Peyer's patch (tissue), 4 donors: ENCODE results near the gene NKTR. TPM values are rescaled to one million over a fixed set of nuclear protein-coding genes. Genes with fewer than 3 reads are reported as not detected.

Experiments
- DNase-seq, 3 donors: peaks; one replicate each; pipeline ENCODE4 v3.0.0-alpha.2; 2017 to 2019
- H3K27ac ChIP-seq, 4 donors: fragments of 200-600 bp; sonication (generic); one replicate each; pipeline ENCODE4 v1.5.1; 2016 to 2019
- H3K27me3 ChIP-seq, 2 donors: fragments of 200-600 bp; sonication (generic); one replicate each; pipeline ENCODE4 v1.5.1; 2019
- H3K36me3 ChIP-seq, 3 donors: fragments of 200-600 bp; sonication (generic); one replicate each; pipeline ENCODE4 v1.5.1; 2016 to 2019
- H3K4me1 ChIP-seq, 4 donors: fragments of 200-600 bp; sonication (generic); one replicate each; pipeline ENCODE4 v1.5.1; 2016 to 2019
- H3K4me3 ChIP-seq, 4 donors: fragments of 200-600 bp; sonication (generic); 1 replicate in 3 of 4; 2 replicates in 1 of 4; pipeline ENCODE4 v1.5.1; 2016 to 2019; ENCODE audit warnings: mild to moderate bottlenecking in 1 of 4
- H3K9me3 ChIP-seq, 4 donors: fragments of 200-600 bp; sonication (generic); one replicate each; pipeline ENCODE4 v1.5.1; 2016 to 2019; ENCODE audit warnings: mild to moderate bottlenecking in 1 of 4
- CTCF ChIP-seq, 6 experiments: fragments of 450-650 bp in 4 of 6; fragments of 200-600 bp in 2 of 6; sonication (generic) in 1 of 6; IDR thresholded peaks; one replicate each; pipeline ENCODE4 v1.5.1; 2017 to 2019; ENCODE audit warnings: antibody characterized with exemption in 6 of 6, mild to moderate bottlenecking in 3 of 6, moderate library complexity in 1 of 6
- POLR2A ChIP-seq, 2 donors: fragments of 450-650 bp; IDR thresholded peaks; one replicate each; pipeline ENCODE4 v1.5.1; 2017; ENCODE audit warnings: antibody characterized with exemption in 2 of 2, mild to moderate bottlenecking in 2 of 2, moderate library complexity in 2 of 2
- total RNA-seq, 4 donors: library from RNA; depleted of rRNA; stranded (reverse); fragments of >200 nt; gene quantifications; one replicate each; pipeline ENCODE4 v1.1.0, GENCODE V29; 2016

NKTR gene
- total RNA-seq, 4 donors from 2014 or later: 118 to 386 (median 187) TPM

DNA sequence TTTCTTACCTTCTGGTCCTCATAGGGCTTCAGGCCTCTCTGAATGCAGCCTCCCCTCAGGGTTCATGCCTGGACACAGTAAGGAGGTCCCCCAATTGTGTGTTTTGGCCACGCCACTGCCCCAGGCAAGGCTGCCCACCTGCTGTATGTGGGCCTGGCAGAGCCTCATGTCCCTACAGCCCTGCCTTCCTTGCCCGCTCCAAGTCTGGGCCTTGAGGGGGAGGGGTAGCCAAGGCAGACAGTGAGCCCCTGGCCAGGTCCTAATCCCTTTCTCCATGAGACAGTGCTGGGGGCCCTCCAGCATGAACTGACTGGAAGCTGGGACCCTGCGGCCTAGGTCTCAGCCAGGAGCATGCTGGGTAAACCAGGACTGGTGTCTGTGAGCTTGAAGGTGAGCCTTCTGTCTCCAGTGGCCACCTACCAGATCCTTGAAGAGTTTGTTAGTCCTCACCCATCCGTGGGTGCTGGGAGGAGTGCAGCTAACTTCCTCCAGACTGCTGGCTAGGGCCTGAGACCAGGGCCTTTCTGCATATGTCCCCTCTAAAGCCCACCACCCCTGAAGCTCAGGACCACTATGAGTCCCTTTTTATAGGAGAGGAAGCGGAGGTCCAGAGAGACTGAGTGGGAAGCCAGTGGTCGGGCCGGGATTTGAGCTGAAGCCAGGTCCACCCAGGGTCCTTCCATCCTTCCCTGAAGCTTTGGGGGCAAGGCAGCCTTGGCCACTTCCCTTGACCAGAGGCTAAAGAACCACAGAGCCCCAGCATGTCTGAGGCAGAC lies 61.7 kb downstream of the NKTR start:
- TF ChIP-seq POLR2A (IDR thresholded peaks at IDR 0.05) (no peak), CTCF (IDR thresholded peaks at IDR 0.05) (no peak)
- no peaks in the 10 kb centered on the region for H3K4me1 ChIP-seq
- DNase-seq: no peak
- no peak overlapping the region for H3K27ac ChIP-seq
- no peaks in the 10 kb centered on the region for H3K27me3 ChIP-seq
- no peak overlapping the region for H3K4me3 ChIP-seq
- no peaks in the 10 kb centered on the region for H3K36me3 ChIP-seq
- no peaks in the 10 kb centered on the region for H3K9me3 ChIP-seq

DNA sequence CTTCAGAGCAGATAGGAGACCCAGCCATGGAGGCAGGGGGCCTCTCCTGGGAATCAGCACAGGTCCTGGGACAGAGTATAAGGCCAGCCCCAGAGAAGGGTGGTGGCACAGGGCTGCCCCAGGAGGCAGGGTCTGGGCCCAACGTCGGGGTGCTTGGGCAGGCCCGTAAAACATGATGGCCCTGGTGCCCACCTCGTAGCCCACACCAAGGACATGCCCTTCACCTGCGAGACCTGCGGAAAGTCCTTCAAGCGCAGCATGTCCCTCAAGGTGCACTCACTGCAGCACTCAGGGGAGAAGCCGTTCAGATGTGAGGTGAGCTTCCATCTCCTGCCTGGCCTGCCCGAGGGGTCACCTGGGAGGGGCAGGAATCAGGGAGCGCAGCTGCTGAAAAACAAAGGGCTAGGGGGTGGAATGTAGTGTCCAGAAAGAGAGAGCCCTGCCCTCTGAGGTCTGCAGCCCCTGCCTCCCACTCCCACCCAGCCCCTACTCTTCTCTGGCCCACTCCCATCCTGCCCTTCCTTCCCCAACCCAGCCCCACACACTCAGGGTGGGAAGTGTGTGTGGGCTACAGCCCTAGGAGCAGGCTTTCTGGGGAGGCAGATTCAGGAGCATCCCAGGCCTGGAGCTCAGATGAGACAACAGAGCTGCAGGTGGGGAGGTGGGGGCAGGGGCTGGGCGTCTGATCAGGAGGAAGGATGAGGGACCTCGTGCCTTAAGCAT lies 62.5 kb downstream of the NKTR start:
- Histone ChIP-seq H3K36me3 (no peaks in the 10 kb centered on the region), H3K4me1 (peaks cover 0 to 4% (median 0%) of the 10 kb centered on the region in 4 donors), H3K4me3 (no peak overlapping the region), H3K27me3 (no peaks in the 10 kb centered on the region), H3K27ac (no peak overlapping the region), H3K9me3 (no peaks in the 10 kb centered on the region)
- no peak for DNase-seq
- no peak for TF ChIP-seq POLR2A (IDR thresholded peaks at IDR 0.05)
- TF ChIP-seq CTCF (IDR thresholded peaks at IDR 0.05): no peak

DNA sequence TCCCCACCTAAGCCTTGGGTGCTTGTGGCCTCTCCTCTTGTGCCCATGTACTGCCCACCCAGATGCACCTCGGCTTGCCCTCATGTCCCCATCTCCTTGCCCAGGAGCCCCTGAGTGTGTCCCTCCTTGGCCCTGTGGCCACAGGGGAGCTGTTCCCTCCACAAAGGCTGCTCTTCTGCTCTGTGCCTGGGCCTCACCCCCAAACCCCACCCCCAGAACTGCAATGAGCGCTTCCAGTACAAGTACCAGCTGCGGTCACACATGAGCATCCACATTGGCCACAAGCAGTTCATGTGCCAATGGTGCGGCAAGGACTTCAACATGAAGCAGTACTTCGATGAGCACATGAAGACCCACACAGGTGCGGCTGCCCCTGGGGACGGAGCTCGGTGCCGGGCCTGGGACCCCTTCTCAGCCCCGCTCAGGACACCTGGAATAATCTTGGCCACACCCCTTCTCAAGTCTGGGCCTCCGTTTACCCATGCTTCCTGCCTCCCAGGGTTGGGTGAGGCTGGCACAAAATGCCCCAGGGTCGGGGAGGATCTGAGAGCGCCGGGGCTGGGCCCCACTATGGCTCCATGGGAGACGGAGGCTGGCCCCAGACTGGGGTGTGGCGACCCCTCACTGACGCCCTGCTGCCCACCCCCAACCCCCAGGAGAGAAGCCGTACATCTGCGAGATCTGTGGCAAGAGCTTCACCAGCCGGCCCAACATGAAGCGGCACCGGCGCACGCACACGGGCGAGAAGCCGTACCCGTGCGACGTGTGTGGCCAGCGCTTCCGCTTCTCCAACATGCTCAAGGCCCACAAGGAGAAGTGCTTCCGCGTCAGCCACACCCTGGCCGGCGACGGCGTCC lies 63.3 kb downstream of the NKTR start:
- Histone ChIP-seq H3K4me3 (peak overlapping the region in 1 of 4 donors; percentile 32), H3K9me3 (no peaks in the 10 kb centered on the region), H3K4me1 (peaks cover 0 to 4% (median 0%) of the 10 kb centered on the region in 4 donors), H3K27ac (peak overlapping the region in 1 of 4 donors; percentile 53), H3K36me3 (no peaks in the 10 kb centered on the region), H3K27me3 (no peaks in the 10 kb centered on the region)
- TF ChIP-seq CTCF (IDR thresholded peaks at IDR 0.05): no peak
- no peak for TF ChIP-seq POLR2A (IDR thresholded peaks at IDR 0.05)
- peak in 2 of 3 donors; percentile 65 to 73 for DNase-seq

DNA sequence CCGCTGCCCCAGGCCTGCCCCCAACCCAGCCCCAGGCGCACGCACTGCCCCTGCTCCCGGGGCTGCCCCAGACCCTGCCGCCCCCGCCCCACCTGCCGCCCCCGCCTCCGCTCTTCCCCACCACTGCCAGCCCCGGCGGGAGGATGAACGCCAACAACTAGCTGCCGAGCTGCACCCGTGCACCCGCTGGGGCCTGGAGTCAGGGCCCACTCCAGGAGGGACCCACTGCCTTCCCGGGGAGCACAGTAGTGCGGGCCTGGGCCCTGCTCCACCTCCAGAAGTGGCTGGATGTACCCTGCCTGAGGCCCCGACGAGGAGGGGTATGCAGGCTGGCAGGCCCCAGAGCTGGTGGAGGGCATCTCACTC lies 63.9 kb downstream of the NKTR start:
- H3K9me3 ChIP-seq: no peaks in the 10 kb centered on the region
- DNase-seq: peak in 1 of 3 donors; percentile 43
- no peaks in the 10 kb centered on the region for H3K36me3 ChIP-seq
- no peak for TF ChIP-seq CTCF (IDR thresholded peaks at IDR 0.05)
- no peak for TF ChIP-seq POLR2A (IDR thresholded peaks at IDR 0.05)
- H3K4me3 ChIP-seq: peak overlapping the region in 1 of 4 donors; percentile 32
- no peaks in the 10 kb centered on the region for H3K27me3 ChIP-seq
- H3K4me1 ChIP-seq: peaks cover 0 to 4% (median 0%) of the 10 kb centered on the region in 4 donors
- peak overlapping the region in 1 of 4 donors; percentile 53 for H3K27ac ChIP-seq

DNA sequence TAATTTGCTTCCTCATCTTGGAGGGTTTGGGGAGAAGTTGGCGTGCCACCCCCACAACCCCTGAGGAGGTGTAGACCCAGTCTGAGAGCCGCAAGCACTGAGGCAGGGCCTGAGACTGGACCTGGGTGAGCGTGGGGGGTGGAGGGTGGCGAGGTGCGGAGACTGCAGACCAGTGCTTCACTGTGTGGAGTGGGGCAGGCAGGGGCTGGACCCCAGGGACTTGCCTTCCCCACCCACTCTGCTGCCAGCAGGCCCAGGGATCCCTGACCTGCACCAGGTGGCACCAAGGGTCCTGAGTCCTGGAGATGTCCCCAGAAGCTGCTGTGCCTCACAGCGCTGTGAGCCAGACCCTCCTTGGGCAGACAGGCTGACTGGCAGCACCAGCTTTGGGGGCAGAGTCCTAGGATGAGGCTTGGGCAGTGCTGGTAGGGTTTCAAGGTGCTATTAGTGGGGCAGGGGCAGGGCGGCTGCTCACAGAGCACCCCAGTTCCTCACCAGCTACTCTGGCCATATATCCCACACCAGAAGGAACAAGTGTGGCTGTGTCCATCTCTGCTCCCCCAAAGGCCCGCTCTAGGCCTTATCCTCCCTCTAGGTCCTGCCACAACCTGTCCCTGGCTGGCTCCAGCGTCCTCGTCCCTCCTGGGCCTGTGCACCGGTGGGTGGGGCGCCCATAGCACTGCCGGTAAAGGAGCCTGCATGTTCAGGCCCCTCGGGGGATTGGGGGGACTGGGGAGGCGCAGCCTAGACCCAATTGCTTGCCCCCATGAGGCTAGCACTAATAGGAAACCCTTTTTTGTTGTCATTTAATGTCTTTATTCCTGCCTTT lies 64.8 kb downstream of the NKTR start:
- Histone ChIP-seq H3K4me1 (peaks cover 0 to 4% (median 0%) of the 10 kb centered on the region in 4 donors), H3K27ac (no peak overlapping the region), H3K4me3 (no peak overlapping the region), H3K27me3 (no peaks in the 10 kb centered on the region), H3K36me3 (no peaks in the 10 kb centered on the region), H3K9me3 (no peaks in the 10 kb centered on the region)
- TF ChIP-seq POLR2A (IDR thresholded peaks at IDR 0.05) (no peak), CTCF (IDR thresholded peaks at IDR 0.05) (no peak)
- DNase-seq: peak in 1 of 3 donors; percentile 37
